Nephron progenitor cell (in vitro differentiated cells): ENCODE results near the gene MYO1E.

Source experiments
- DNase-seq: peaks from one replicate; pipeline ENCODE4 v3.0.0; 2021
- H3K27ac Mint-ChIP-seq: 2 replicates; pipeline ENCODE4 v1.8.0; 2021; ENCODE audit warnings: mild to moderate bottlenecking, moderate library complexity, mixed read lengths
- H3K27me3 Mint-ChIP-seq: 2 replicates; pipeline ENCODE4 v1.8.0; 2021; ENCODE audit warnings: mild to moderate bottlenecking, low read depth, mixed read lengths; ENCODE audit not compliant: poor library complexity
- H3K36me3 Mint-ChIP-seq: 2 replicates; pipeline ENCODE4 v1.8.0; 2021; ENCODE audit warnings: low read depth, mixed read lengths
- H3K4me1 Mint-ChIP-seq: 2 replicates; pipeline ENCODE4 v1.8.0; 2021; ENCODE audit warnings: mixed read lengths
- H3K4me3 Mint-ChIP-seq: 2 replicates; pipeline ENCODE4 v1.8.0; 2021; ENCODE audit warnings: mild to moderate bottlenecking, moderate library complexity, mixed read lengths
- H3K9me3 Mint-ChIP-seq: 2 replicates; pipeline ENCODE4 v1.8.0; 2021; ENCODE audit warnings: mild to moderate bottlenecking, moderate library complexity, mixed read lengths
- CTCF ChIP-seq: fragments of 200-600 bp; sonication (generic); IDR thresholded peaks from 2 replicates; pipeline ENCODE4 v1.5.0; 2021; ENCODE audit warnings: antibody characterized with exemption

Gene MYO1E

GRCh38 chr15:59373215-59373614 is 544 bp upstream of the MYO1E start:
- H3K9me3 Mint-ChIP-seq: no peaks in the 10 kb centered on the region
- DNase-seq: no peak
- H3K27me3 Mint-ChIP-seq: peaks cover 41% of the 10 kb centered on the region
- no peaks in the 10 kb centered on the region for H3K36me3 Mint-ChIP-seq
- H3K27ac Mint-ChIP-seq: peak overlapping the region; percentile 14
- H3K4me1 Mint-ChIP-seq: peaks cover 21% of the 10 kb centered on the region
- no peak for TF ChIP-seq CTCF
- peak overlapping the region; percentile 95 for H3K4me3 Mint-ChIP-seq

GRCh38 chr15:59371458-59372351 is 966 bp downstream of the MYO1E start:
- Mint-ChIP-seq H3K27ac (peak overlapping the region; percentile 83), H3K4me1 (peaks cover 21% of the 10 kb centered on the region), H3K9me3 (no peaks in the 10 kb centered on the region), H3K4me3 (peak overlapping the region; percentile 95), H3K36me3 (no peaks in the 10 kb centered on the region), H3K27me3 (peaks cover 41% of the 10 kb centered on the region)
- TF ChIP-seq CTCF: no peak
- peak; percentile 49 for DNase-seq

GRCh38 chr15:59369597-59369996 is 3.1 kb downstream of the MYO1E start:
- H3K27me3 Mint-ChIP-seq: peaks cover 41% of the 10 kb centered on the region
- no peaks in the 10 kb centered on the region for H3K36me3 Mint-ChIP-seq
- DNase-seq: no peak
- peaks cover 21% of the 10 kb centered on the region for H3K4me1 Mint-ChIP-seq
- no peak for TF ChIP-seq CTCF
- no peak overlapping the region for H3K4me3 Mint-ChIP-seq
- no peaks in the 10 kb centered on the region for H3K9me3 Mint-ChIP-seq
- H3K27ac Mint-ChIP-seq: no peak overlapping the region

- H3K27ac Mint-ChIP-seq: no peak overlapping the region
- peaks cover 18% of the 10 kb centered on the region for H3K36me3 Mint-ChIP-seq
- H3K9me3 Mint-ChIP-seq: peaks cover 16% of the 10 kb centered on the region
- DNase-seq: no peak
- H3K4me3 Mint-ChIP-seq: no peak overlapping the region
- H3K27me3 Mint-ChIP-seq: peaks cover 30% of the 10 kb centered on the region
- no peak for TF ChIP-seq CTCF
- H3K4me1 Mint-ChIP-seq: peaks cover 10% of the 10 kb centered on the region
Measured at GRCh38 chr15:59367022-59367451, 5.6 kb downstream of the MYO1E start.

GRCh38 chr15:59366333-59367021 is 6.2 kb downstream of the MYO1E start:
- no peak for TF ChIP-seq CTCF
- Mint-ChIP-seq H3K27me3 (peaks cover 30% of the 10 kb centered on the region), H3K27ac (no peak overlapping the region), H3K4me1 (peaks cover 9% of the 10 kb centered on the region), H3K4me3 (no peak overlapping the region), H3K9me3 (peaks cover 17% of the 10 kb centered on the region), H3K36me3 (peaks cover 19% of the 10 kb centered on the region)
- no peak for DNase-seq
